H1 (cell line): Measurements from ENCODE around the gene PRICKLE3. TPM values are rescaled to one million over a fixed set of nuclear protein-coding genes. Genes with fewer than 3 reads are reported as not detected.

Experiments
- CTCF ChIA-PET: fragments of 300-600 bp; sonication (Branson Sonifier 250); formaldehyde crosslinking; loops from one replicate; lab custom pipeline; 2021; ENCODE audit not compliant: partially characterized antibody; lab: Charles Lee
- POLR2A ChIA-PET: fragments of 300-600 bp; sonication (Branson Sonifier 250); formaldehyde crosslinking; loops from one replicate; lab custom pipeline; 2021; ENCODE audit warnings: inconsistent platforms; ENCODE audit not compliant: partially characterized antibody; lab: Charles Lee
- DNase-seq, 2 experiments: peaks; one replicate each; pipeline versions ENCODE4 v3.0.0 to v3.0.0-alpha.2; 2010 to 2022; ENCODE audit warnings: low spot score in 2 of 2, low read depth in 1 of 2, mixed read lengths in 1 of 2
- FAIRE-seq: peaks from 2 replicates; lab custom pipeline; 2011; peaks lifted over from hg19 to GRCh38; lab: Jason Lieb, UNC
- H2AFZ ChIP-seq: 2 replicates; pipeline ENCODE4 v1.8.1; 2012; ENCODE audit warnings: low read length, inconsistent platforms
- H2AK5ac ChIP-seq: 2 replicates; pipeline ENCODE4 v1.6.1; 2013; ENCODE audit warnings: low read depth, low read length
- H2BK120ac ChIP-seq: replicated peaks from 2 replicates; pipeline ENCODE3; 2013; ENCODE audit warnings: low read depth, low read length, inconsistent platforms
- H2BK12ac ChIP-seq: 2 replicates; pipeline ENCODE4 v1.6.1; 2013; ENCODE audit warnings: low read depth, low read length
- H2BK15ac ChIP-seq: 2 replicates; pipeline ENCODE4 v1.6.1; 2013; ENCODE audit warnings: low read length
- H2BK20ac ChIP-seq: 2 replicates; pipeline ENCODE4 v1.6.1; 2013; ENCODE audit warnings: low read length
- H2BK5ac ChIP-seq: 2 replicates; pipeline ENCODE4 v1.6.1; 2013; ENCODE audit warnings: low read depth, low read length
- H3K14ac ChIP-seq: 2 replicates; pipeline ENCODE4 v1.6.1; 2013; ENCODE audit warnings: inconsistent platforms; ENCODE audit not compliant: insufficient read length
- H3K18ac ChIP-seq: 2 replicates; pipeline ENCODE4 v1.6.1; 2013; ENCODE audit warnings: low read length; ENCODE audit errors: extremely low read depth
- H3K23ac ChIP-seq: 2 replicates; pipeline ENCODE4 v1.6.1; 2013; ENCODE audit warnings: inconsistent platforms; ENCODE audit not compliant: insufficient read length
- H3K23me2 ChIP-seq: 2 replicates; pipeline ENCODE4 v1.6.1; 2013; ENCODE audit warnings: low read depth, low read length
- H3K27ac ChIP-seq: 2 replicates; pipeline ENCODE4 v1.6.1; 2011; ENCODE audit warnings: low read depth, low read length, inconsistent platforms
- H3K27me3 ChIP-seq, 4 experiments: replicated peaks in 1 of 4; 1 replicate in 1 of 4; 2 replicates in 3 of 4; pipeline versions ENCODE4 v1.6.1 to v1.8.1; 2011 to 2013; ENCODE audit warnings: low read length in 3 of 4, mild to moderate bottlenecking in 3 of 4, inconsistent platforms in 2 of 4, mixed read lengths in 2 of 4, moderate library complexity in 1 of 4; ENCODE audit not compliant: control insufficient read depth in 3 of 4, insufficient read depth in 3 of 4; ENCODE audit errors: extremely low read depth in 1 of 4
- H3K36me3 ChIP-seq, 4 experiments: 2 replicates each; pipeline versions ENCODE4 v1.6.1 to v1.8.1; 2011 to 2013; ENCODE audit warnings: mild to moderate bottlenecking in 4 of 4, low read length in 3 of 4, moderate library complexity in 2 of 4, control low read depth in 1 of 4, inconsistent platforms in 1 of 4; ENCODE audit not compliant: insufficient read depth in 4 of 4, control insufficient read depth in 2 of 4
- H3K4ac ChIP-seq: replicated peaks from 2 replicates; pipeline ENCODE3; 2013; ENCODE audit warnings: low read length, low read depth, mixed read lengths, inconsistent platforms; ENCODE audit not compliant: insufficient read length
- H3K4me1 ChIP-seq, 4 experiments: replicated peaks in 1 of 4; 1 replicate in 1 of 4; 2 replicates in 3 of 4; pipeline versions ENCODE4 v1.6.1 to v1.8.1; 2011 to 2013; ENCODE audit warnings: low read length in 3 of 4, inconsistent platforms in 2 of 4, mixed read lengths in 1 of 4; ENCODE audit not compliant: insufficient read depth in 4 of 4, control insufficient read depth in 3 of 4
- H3K4me2 ChIP-seq, 2 experiments: 2 replicates each; pipeline versions ENCODE4 v1.6.1 to v1.8.1; 2011 to 2013; ENCODE audit warnings: low read depth in 2 of 2, low read length in 2 of 2, control low read depth in 1 of 2, inconsistent platforms in 1 of 2, mild to moderate bottlenecking in 1 of 2; ENCODE audit not compliant: insufficient read depth in 1 of 2
- H3K4me3 ChIP-seq, 4 experiments: fragments of 200-600, 300-600 bp in 1 of 4; sonication (generic), shearing (Covaris generic), sonication (Bioruptor Twin) in 1 of 4; 2 replicates each; pipeline versions ENCODE4 v1.5.1 to v1.8.1; 2011 to 2016; ENCODE audit warnings: low read length in 4 of 4, low read depth in 3 of 4, control low read depth in 2 of 4, inconsistent platforms in 2 of 4, mild to moderate bottlenecking in 2 of 4, mixed read lengths in 1 of 4, moderate library complexity in 1 of 4; ENCODE audit not compliant: insufficient read depth in 2 of 4; ENCODE audit errors: extremely low read depth in 1 of 4
- H3K56ac ChIP-seq: replicated peaks from 2 replicates; pipeline ENCODE3; 2013; ENCODE audit warnings: low read depth, mild to moderate bottlenecking, mixed read lengths, low read length, inconsistent platforms; ENCODE audit not compliant: insufficient read length
- H3K79me1 ChIP-seq: 2 replicates; pipeline ENCODE4 v1.6.1; 2013; ENCODE audit warnings: low read depth, low read length, control low read depth
- H3K79me2 ChIP-seq, 2 experiments: 2 replicates each; pipeline versions ENCODE4 v1.6.1 to v1.8.1; 2012 to 2013; ENCODE audit warnings: low read length in 2 of 2, mild to moderate bottlenecking in 2 of 2, inconsistent platforms in 1 of 2; ENCODE audit not compliant: insufficient read depth in 2 of 2, control insufficient read depth in 1 of 2
- H3K9ac ChIP-seq, 4 experiments: replicated peaks in 1 of 4; 1 replicate in 1 of 4; 2 replicates in 3 of 4; pipeline versions ENCODE4 v1.6.1 to v1.8.1; 2011 to 2013; ENCODE audit warnings: low read depth in 3 of 4, low read length in 3 of 4, control low read depth in 2 of 4, mild to moderate bottlenecking in 2 of 4, moderate library complexity in 2 of 4, inconsistent platforms in 1 of 4; ENCODE audit errors: extremely low read depth in 1 of 4
- H3K9me3 ChIP-seq, 2 experiments: 2 replicates each; pipeline versions ENCODE4 v1.6.1 to v1.8.1; 2012 to 2013; ENCODE audit warnings: mild to moderate bottlenecking in 2 of 2, moderate library complexity in 2 of 2, control low read depth in 1 of 2, inconsistent platforms in 1 of 2, low read depth in 1 of 2, low read length in 1 of 2, mixed read lengths in 1 of 2; ENCODE audit not compliant: insufficient read depth in 2 of 2
- H4K20me1 ChIP-seq, 2 experiments: replicated peaks in 1 of 2; 2 replicates each; pipeline versions ENCODE3 to v1.8.1; 2011 to 2013; ENCODE audit warnings: inconsistent platforms in 2 of 2, low read length in 2 of 2, mild to moderate bottlenecking in 1 of 2; ENCODE audit not compliant: insufficient read depth in 2 of 2, control insufficient read depth in 1 of 2
- H4K5ac ChIP-seq: 2 replicates; pipeline ENCODE4 v1.6.1; 2013; ENCODE audit warnings: low read length, low read depth, mixed read lengths, inconsistent platforms; ENCODE audit not compliant: insufficient read length
- H4K8ac ChIP-seq: 2 replicates; pipeline ENCODE4 v1.8.0; 2013; ENCODE audit warnings: mild to moderate bottlenecking, moderate library complexity, low read length, inconsistent platforms; ENCODE audit not compliant: insufficient read depth; ENCODE audit errors: extremely low read depth
- H4K91ac ChIP-seq: replicated peaks from 2 replicates; pipeline ENCODE3; 2013; ENCODE audit warnings: low read length, mixed read lengths, inconsistent platforms; ENCODE audit not compliant: insufficient read length
- CBX5 ChIP-seq: fragments of 300-800, 300-1000 bp; sonication (generic); IDR thresholded peaks from 2 replicates; pipeline ENCODE4 v1.7.1; 2016; ENCODE audit warnings: antibody characterized with exemption, low read length, low read depth
- CEBPB ChIP-seq: IDR thresholded peaks from 2 replicates; pipeline ENCODE4 v1.6.1; 2012; ENCODE audit warnings: low read depth, low read length
- CHD1 ChIP-seq: IDR thresholded peaks from 2 replicates; pipeline ENCODE4 v1.6.1; 2012; ENCODE audit warnings: low read depth, low read length, improper control_type of control experiment
- KDM5A ChIP-seq: fragments of 200-600 bp; IDR thresholded peaks from 2 replicates; pipeline ENCODE4 v1.7.1; 2012; ENCODE audit warnings: mild to moderate bottlenecking, low read length, inconsistent platforms, mixed read lengths
- POU5F1 ChIP-seq: IDR thresholded peaks from 2 replicates; pipeline ENCODE4 v1.6.1; 2011; ENCODE audit warnings: low read depth, mild to moderate bottlenecking, low read length, moderate library complexity
- RBBP5 ChIP-seq: IDR thresholded peaks from 2 replicates; pipeline ENCODE4 v1.7.1; 2012; ENCODE audit warnings: low read depth, mild to moderate bottlenecking, inconsistent platforms, low read length, moderate library complexity, borderline replicate concordance
- SAP30 ChIP-seq: fragments of 300-600 bp; sonication (generic); IDR thresholded peaks from 2 replicates; pipeline ENCODE4 v1.7.1; 2012; ENCODE audit warnings: low read length, moderate library complexity, mild to moderate bottlenecking, inconsistent platforms; ENCODE audit not compliant: insufficient read depth, insufficient replicate concordance
- SIN3A ChIP-seq, 2 experiments: IDR thresholded peaks in 1 of 2; conservative IDR thresholded peaks in 1 of 2; 2 replicates each; pipeline ENCODE4 v1.6.1; 2011 to 2012; ENCODE audit warnings: low read length in 2 of 2, improper control_type of control experiment in 1 of 2, low read depth in 1 of 2, mild to moderate bottlenecking in 1 of 2
- SRF ChIP-seq: IDR thresholded peaks from 2 replicates; pipeline ENCODE4 v1.6.1; 2011; ENCODE audit warnings: mild to moderate bottlenecking, low read depth, low read length, moderate library complexity
- TAF1 ChIP-seq: IDR thresholded peaks from 2 replicates; pipeline ENCODE4 v1.6.1; 2011; ENCODE audit warnings: mild to moderate bottlenecking, low read depth, low read length
- TAF7 ChIP-seq: optimal IDR thresholded peaks from 2 replicates; pipeline ENCODE3; 2011; ENCODE audit warnings: low read depth, mild to moderate bottlenecking, inconsistent platforms, low read length, moderate library complexity, borderline replicate concordance
- WGBS, 2 experiments: shearing (Covaris generic) in 1 of 2; methylation state at CpG; one replicate each; pipeline versions ENCODE4 v1.1.6 to v1.1.7; 2013 to 2015; ENCODE audit warnings: low lambda C conversion rate in 2 of 2, mixed read lengths in 2 of 2, inconsistent platforms in 1 of 2, low coverage in 1 of 2, missing lambda C conversion rate in 1 of 2; ENCODE audit not compliant: insufficient replicate concordance in 2 of 2, insufficient coverage in 1 of 2, insufficient read length in 1 of 2; ENCODE audit errors: extremely low coverage in 1 of 2, missing lambda C conversion rate in 1 of 2; 5-methylcytosine and 5-hydroxymethylcytosine counted together
- polyA plus RNA-seq, 7 experiments: library from polyadenylated mRNA; depleted of rRNA in 3 of 7; stranded (reverse) in 5 of 7; unstranded in 2 of 7; fragments of >200 nt in 5 of 7; fragments of 200-250 nt in 2 of 7; gene quantifications; 1 replicate in 5 of 7; 2 replicates in 1 of 7; 4 replicates in 1 of 7; pipeline versions ENCODE4 v1.2.1 to v1.2.3, GENCODE V29; 2011 to 2013; ENCODE audit warnings: missing spikeins in 2 of 7, mixed read lengths in 2 of 7
- total RNA-seq: library from RNA; stranded (reverse); fragmentation: NEBNext Ultra II Directional; extraction: Animal tissue kit (Norgen Biotek cat#: 25700); gene quantifications from 2 replicates; pipeline ENCODE4 v1.2.1, GENCODE V29; 2021
- TF ChIP-seq, protein P1 (sequence below): IDR thresholded peaks from 2 replicates; pipeline ENCODE4 v1.6.1; 2011; ENCODE audit warnings: low read length, improper control_type of control experiment
- TF ChIP-seq, protein P2 (sequence below): IDR thresholded peaks from 2 replicates; pipeline ENCODE4 v1.6.1; 2012; ENCODE audit warnings: inconsistent platforms

Gene PRICKLE3
- total and polyA plus RNA-seq, 2 of the 8 experiments (the other 6 are each of a cell fraction or from before 2014, with no cell fraction given) = 9.1 to 10.6 TPM

DNA sequence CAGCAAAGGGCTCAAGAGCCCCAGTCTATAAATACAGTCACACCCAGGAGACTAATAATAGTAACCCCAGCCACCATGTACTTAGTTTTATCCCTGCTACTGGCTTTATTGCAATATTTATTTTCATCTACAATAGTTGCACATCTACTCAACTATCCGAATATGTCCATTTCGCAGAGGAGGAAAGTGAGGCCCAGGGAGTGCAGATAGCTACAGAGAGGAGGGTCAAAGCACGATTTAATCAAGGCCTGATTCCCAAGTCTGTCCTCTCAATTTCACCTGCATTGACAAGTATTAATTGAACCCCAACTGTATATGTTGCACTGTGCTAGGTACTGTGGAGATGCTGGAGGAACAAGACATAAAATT, 18.4 kb downstream of the PRICKLE3 start:
- Histone ChIP-seq H3K4ac (no peak overlapping the region), H3K79me1 (no peaks in the 10 kb centered on the region), H4K91ac (no peak overlapping the region), H3K56ac (no peak overlapping the region), H3K79me2 (no peaks in the 10 kb centered on the region), H3K23me2 (peaks cover 13% of the 10 kb centered on the region; the same call in 1 of the 2 replicates), H2BK20ac (no peak overlapping the region), H2BK15ac (no peak overlapping the region), H3K9ac (no peak overlapping the region), H2AK5ac (no peak overlapping the region), H3K18ac (no peak overlapping the region), H4K20me1 (no peaks in the 10 kb centered on the region), H2BK120ac (no peak overlapping the region), H3K27me3 (peaks cover 0 to 12% (median 6%) of the 10 kb centered on the region in 4 experiments; a peak in 5 of 7 replicates), H3K4me2 (peak overlapping the region; percentile 72 to 89), H3K9me3 (no peaks in the 10 kb centered on the region), H4K8ac (no peak overlapping the region), H3K23ac (no peak overlapping the region), H3K27ac (no peak overlapping the region), H2BK5ac (no peak overlapping the region), H2BK12ac (no peak overlapping the region), H3K4me3 (peak overlapping the region in 2 of 4 experiments; percentile 41 to 58; a peak in 3 of 8 replicates), H4K5ac (no peak overlapping the region), H3K14ac (no peak overlapping the region), H3K36me3 (no peaks in the 10 kb centered on the region), H3K4me1 (peaks cover 0 to 12% (median 4%) of the 10 kb centered on the region in 4 experiments; a peak in 4 of 7 replicates), H2AFZ (no peak overlapping the region)
- POLR2A ChIA-PET = no interaction called here
- DNase-seq (no peak), FAIRE-seq (no peak)
- CTCF ChIA-PET = interaction anchor here (0.9 to 5.0 kb wide), 5 partner anchors 12 to 57 kb away, joined by 3 to 14 read pairs (median 3); no protein-coding TSS in a partner anchor
- 80% methylated on average over 3 of the region's 3 CpGs; no CpG with 5 or more reads in 1 of the 2 experiments for WGBS, 2 experiments
- no peak for TF ChIP-seq TAF7
- no peak for TF ChIP-seq SIN3A (conservative IDR thresholded peaks at IDR 0.05 in 1 of 2, IDR thresholded peaks at IDR 0.05 in 1 of 2; ENCODE audit: low read depth in 1 of 2, low read length in 2 of 2)
- no peak for TF ChIP-seq CBX5
- TF ChIP-seq CEBPB = no peak
- TF ChIP-seq POU5F1 = no peak
- no peak for TF ChIP-seq CHD1
- TF ChIP-seq RBBP5 = no peak
- TF ChIP-seq, protein P1, sequence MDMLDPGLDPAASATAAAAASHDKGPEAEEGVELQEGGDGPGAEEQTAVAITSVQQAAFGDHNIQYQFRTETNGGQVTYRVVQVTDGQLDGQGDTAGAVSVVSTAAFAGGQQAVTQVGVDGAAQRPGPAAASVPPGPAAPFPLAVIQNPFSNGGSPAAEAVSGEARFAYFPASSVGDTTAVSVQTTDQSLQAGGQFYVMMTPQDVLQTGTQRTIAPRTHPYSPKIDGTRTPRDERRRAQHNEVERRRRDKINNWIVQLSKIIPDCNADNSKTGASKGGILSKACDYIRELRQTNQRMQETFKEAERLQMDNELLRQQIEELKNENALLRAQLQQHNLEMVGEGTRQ = no peak
- no peak for TF ChIP-seq SAP30
- no peak for TF ChIP-seq SRF
- TF ChIP-seq KDM5A = no peak
- TF ChIP-seq, protein P2, sequence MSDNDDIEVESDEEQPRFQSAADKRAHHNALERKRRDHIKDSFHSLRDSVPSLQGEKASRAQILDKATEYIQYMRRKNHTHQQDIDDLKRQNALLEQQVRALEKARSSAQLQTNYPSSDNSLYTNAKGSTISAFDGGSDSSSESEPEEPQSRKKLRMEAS = no peak
- TF ChIP-seq TAF1 = no peak
